Ectodermal cell (in vitro differentiated cells): ENCODE measurements around the gene MPDU1.

ENCODE experiments used
- H3K27ac ChIP-seq: 2 replicates; pipeline ENCODE4 v1.7.0; 2013; ENCODE audit warnings: mild to moderate bottlenecking, low read depth, low read length; ENCODE audit not compliant: insufficient read depth, poor library complexity, severe bottlenecking
- H3K27me3 ChIP-seq: 2 replicates; pipeline ENCODE4 v1.7.0; 2013; ENCODE audit warnings: mild to moderate bottlenecking, low read length; ENCODE audit not compliant: insufficient read depth, control insufficient read depth, poor library complexity, severe bottlenecking
- H3K36me3 ChIP-seq: one replicate; pipeline ENCODE4 v1.7.0; 2013; ENCODE audit warnings: low read length; ENCODE audit not compliant: control insufficient read depth, insufficient read depth
- H3K4me1 ChIP-seq: one replicate; pipeline ENCODE4 v1.7.0; 2013; ENCODE audit warnings: low read length; ENCODE audit not compliant: control insufficient read depth, insufficient read depth
- H3K4me3 ChIP-seq: 2 replicates; pipeline ENCODE4 v1.7.0; 2013; ENCODE audit warnings: low read depth, low read length, control low read depth; ENCODE audit not compliant: insufficient read depth
- H3K9me3 ChIP-seq: 2 replicates; pipeline ENCODE4 v1.7.0; 2013; ENCODE audit warnings: mild to moderate bottlenecking, low read length, moderate library complexity; ENCODE audit not compliant: control insufficient read depth
- WGBS, 2 experiments: methylation state at CpG; one replicate each; pipeline ENCODE4 v1.1.7; 2013; ENCODE audit warnings: missing lambda C conversion rate in 2 of 2; 5-methylcytosine and 5-hydroxymethylcytosine counted together

The MPDU1 gene

DNA sequence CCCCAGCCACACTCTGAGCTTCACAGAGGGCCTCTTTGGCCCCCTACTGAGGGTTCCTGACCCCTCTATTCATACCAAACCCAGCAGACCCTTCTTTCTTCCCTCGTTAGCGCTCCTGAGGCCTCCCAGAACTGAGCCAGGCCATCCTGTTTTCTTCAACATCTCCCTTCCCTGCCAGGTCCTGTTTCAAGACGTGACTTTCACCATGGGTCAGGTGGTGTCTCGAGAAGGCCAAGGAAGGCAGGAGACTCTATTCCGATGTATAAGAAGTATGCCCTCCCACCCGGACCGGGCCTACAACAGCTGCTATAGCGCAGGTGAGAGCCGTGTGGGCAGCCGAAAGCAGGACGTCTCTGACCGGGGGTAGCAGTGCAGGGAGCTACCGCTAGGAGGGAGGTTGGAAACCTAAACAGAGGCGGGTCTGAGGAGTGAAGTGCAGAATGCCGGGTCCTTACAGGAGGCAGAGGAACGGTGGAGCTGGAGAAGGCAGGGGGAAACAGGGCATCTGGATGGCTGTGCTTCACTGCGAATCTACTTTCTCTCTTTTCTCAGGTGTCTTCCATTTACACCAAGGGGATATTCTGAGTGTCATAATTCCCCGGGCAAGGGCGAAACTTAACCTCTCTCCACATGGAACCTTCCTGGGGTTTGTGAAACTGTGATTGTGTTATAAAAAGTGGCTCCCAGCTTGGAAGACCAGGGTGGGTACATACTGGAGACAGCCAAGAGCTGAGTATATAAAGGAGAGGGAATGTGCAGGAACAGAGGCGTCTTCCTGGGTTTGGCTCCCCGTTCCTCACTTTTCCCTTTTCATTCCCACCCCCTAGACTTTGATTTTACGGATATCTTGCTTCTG, 23.3 kb upstream of the MPDU1 start:
- Histone ChIP-seq H3K4me3 (peak overlapping the region; percentile 87), H3K27ac (peak overlapping the region; percentile 90)
- WGBS, 2 experiments: 29% methylated on average over 20 to 22 of the region's 22 CpGs

DNA sequence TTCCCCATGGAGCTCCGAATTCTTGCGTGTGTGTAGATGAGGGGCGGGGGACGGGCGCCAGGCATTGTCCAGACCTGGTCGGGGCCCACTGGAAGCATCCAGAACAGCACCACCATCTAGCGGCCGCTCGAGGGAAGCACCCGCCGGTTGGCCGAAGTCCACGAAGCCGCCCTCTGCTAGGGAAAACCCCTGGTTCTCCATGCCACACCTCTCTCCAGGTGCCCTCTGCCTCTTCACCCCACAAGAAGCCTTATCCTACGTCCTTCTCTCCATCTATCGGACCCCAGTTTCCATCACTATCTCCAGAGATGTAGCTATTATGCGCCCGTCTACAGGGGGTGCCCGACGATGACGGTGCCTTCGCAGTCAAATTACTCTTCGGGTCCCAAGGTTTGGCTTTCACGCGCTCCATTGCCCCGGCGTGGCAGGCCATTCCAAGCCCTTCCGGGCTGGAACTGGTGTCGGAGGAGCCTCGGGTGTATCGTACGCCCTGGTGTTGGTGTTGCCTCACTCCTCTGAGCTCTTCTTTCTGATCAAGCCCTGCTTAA, 22.6 kb upstream of the MPDU1 start:
- no peaks in the 10 kb centered on the region for H3K9me3 ChIP-seq
- H3K4me3 ChIP-seq: peak overlapping the region; percentile 87
- H3K4me1 ChIP-seq: peaks cover 30% of the 10 kb centered on the region
- no peaks in the 10 kb centered on the region for H3K27me3 ChIP-seq
- H3K27ac ChIP-seq: peak overlapping the region; percentile 90
- peaks cover 24% of the 10 kb centered on the region for H3K36me3 ChIP-seq
- 0 to 1% methylated on average over 32 of the region's 32 CpGs for WGBS, 2 experiments

More for the DNA sequence above, 23.3 kb upstream of the MPDU1 start:
- Histone ChIP-seq H3K4me1 (peaks cover 30% of the 10 kb centered on the region), H3K9me3 (no peaks in the 10 kb centered on the region), H3K27me3 (no peaks in the 10 kb centered on the region), H3K36me3 (peaks cover 19% of the 10 kb centered on the region)

DNA sequence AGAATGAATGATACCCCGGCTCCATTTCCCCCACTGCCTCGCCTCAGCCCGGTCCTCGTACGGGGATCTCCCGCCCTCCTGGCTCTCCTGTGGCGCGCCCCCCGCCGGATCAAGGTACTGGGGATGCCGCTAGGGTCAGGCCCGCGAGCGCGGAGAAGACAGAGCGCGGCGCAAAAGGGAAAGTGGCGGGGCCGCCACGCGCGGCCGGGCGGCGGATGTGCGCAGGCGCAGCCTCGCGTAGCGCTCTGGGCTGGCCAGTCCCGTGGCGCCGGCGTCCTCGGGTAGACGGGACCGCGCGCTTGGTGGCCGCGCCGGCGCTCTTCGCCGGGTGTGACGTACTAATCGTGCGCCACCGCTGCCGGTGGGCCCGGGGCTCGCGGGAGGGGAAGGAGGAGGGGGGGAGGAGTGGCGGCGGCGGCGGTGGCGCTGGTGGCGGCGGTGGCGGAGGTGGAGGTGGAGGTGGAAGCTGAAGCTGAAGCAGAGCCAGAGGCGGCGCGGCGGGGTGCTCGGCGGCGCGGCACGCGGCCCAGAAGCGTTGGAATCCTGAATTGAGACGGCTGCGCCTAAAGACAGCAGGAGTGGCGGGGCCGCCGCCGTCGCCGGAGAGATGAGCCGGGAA, 22.0 kb upstream of the MPDU1 start, which contains the start of gene SENP3:
SENP3 (plus strand) TSS at position 331 of the 619 bp plus-strand sequence. CDS start 1,158 bp downstream, outside the sequence.
- Histone ChIP-seq H3K9me3 (no peaks in the 10 kb centered on the region), H3K27me3 (no peaks in the 10 kb centered on the region), H3K36me3 (peaks cover 24% of the 10 kb centered on the region), H3K27ac (peak within 1 kb of the TSS; percentile 90), H3K4me1 (peaks cover 30% of the 10 kb centered on the region), H3K4me3 (peak within 1 kb of the TSS; percentile 87)
- 0 to 1% methylated on average over 82 of the region's 82 CpGs for WGBS, 2 experiments

DNA sequence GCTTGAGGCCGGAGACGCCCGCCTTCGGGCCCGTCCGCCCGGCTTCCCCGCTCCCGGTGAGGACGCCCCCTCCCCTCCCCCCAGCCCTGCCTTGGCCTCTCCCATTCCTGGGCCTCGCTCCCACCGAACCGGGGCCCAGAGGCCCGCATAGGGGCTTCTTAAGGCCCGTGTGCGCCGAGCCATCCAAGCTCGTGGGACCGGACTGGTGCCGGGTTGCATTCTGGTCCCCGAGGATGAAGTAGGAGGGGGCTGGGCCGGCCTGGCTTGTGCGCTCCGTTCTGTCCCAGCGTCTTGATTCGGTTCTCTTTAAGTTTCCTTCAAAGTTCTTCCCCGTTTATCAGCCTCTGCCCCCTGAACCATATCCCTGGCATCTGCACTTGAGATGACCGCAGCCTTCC, 21.4 kb upstream of the MPDU1 start:
- WGBS, 2 experiments: 1 to 2% methylated on average over 28 of the region's 28 CpGs
- peak overlapping the region; percentile 62 for H3K27ac ChIP-seq
- peak overlapping the region; percentile 87 for H3K4me3 ChIP-seq

DNA sequence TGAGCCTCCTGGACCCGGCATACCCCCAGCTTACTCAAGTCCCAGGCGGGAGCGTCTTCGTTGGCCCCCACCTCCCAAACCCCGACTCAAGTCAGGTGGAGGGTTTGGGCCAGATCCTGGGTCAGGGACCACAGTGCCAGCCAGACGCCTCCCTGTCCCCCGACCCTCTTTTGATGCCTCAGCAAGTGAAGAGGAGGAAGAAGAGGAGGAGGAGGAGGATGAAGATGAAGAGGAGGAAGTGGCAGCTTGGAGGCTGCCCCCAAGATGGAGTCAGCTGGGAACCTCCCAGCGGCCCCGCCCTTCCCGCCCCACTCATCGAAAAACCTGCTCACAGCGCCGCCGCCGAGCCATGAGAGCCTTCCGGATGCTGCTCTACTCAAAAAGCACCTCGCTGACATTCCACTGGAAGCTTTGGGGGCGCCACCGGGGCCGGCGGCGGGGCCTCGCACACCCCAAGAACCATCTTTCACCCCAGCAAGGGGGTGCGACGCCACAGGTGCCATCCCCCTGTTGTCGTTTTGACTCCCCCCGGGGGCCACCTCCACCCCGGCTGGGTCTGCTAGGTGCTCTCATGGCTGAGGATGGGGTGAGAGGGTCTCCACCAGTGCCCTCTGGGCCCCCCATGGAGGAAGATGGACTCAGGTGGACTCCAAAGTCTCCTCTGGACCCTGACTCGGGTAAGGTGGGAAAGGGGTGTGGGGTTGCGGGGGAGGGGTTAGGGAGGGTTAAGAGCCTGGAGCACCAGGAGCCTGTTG, 20.4 kb upstream of the MPDU1 start:
- peak overlapping the region; percentile 87 for H3K4me3 ChIP-seq
- no peak overlapping the region for H3K27ac ChIP-seq
- peaks cover 17% of the 10 kb centered on the region for H3K4me1 ChIP-seq
- 93 to 95% methylated on average over 30 of the region's 30 CpGs for WGBS, 2 experiments
- H3K36me3 ChIP-seq: peaks cover 28% of the 10 kb centered on the region
- H3K27me3 ChIP-seq: no peaks in the 10 kb centered on the region
- H3K9me3 ChIP-seq: no peaks in the 10 kb centered on the region

More for the DNA sequence above, 21.4 kb upstream of the MPDU1 start:
- Histone ChIP-seq H3K9me3 (no peaks in the 10 kb centered on the region), H3K27me3 (no peaks in the 10 kb centered on the region), H3K4me1 (peaks cover 27% of the 10 kb centered on the region), H3K36me3 (peaks cover 27% of the 10 kb centered on the region)

DNA sequence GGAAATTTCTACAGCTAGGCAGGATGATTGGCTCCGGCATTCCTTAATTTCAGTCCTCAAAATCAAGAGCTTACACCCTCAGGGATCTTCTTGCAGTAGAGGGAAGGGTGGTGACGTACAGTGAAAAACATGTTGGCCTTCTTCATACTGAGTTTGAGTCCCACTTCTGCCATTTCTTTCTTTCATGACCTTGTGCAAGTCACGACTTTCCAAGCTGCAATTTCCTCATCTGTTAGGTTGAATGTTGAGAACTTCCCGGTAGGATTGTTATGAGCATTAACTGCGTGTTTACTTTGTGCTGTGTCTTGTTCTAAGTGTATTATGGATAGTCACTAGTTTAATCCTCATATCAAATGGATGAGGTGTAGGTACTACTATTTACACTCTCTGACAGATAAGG, 14.1 kb upstream of the MPDU1 start:
- 94 to 97% methylated on average over 5 of the region's 5 CpGs for WGBS, 2 experiments
- Histone ChIP-seq H3K36me3 (peaks cover 41% of the 10 kb centered on the region), H3K9me3 (no peaks in the 10 kb centered on the region), H3K27me3 (no peaks in the 10 kb centered on the region), H3K4me3 (no peak overlapping the region), H3K4me1 (peaks cover 11% of the 10 kb centered on the region), H3K27ac (no peak overlapping the region)

DNA sequence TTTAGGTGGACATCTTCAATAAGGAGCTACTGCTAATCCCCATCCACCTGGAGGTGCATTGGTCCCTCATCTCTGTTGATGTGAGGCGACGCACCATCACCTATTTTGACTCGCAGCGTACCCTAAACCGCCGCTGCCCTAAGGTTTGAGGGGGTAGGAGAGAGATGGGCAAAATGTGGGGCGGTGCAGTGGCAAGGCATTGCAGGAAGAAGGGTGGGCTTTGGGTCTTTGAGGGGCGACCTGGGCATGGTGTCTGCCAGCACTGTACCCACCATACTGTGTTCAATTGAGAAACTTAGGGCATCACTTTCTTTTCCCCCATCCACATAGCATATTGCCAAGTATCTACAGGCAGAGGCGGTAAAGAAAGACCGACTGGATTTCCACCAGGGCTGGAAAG, 13.3 kb upstream of the MPDU1 start:
- no peaks in the 10 kb centered on the region for H3K9me3 ChIP-seq
- H3K36me3 ChIP-seq: peaks cover 43% of the 10 kb centered on the region
- no peak overlapping the region for H3K27ac ChIP-seq
- no peaks in the 10 kb centered on the region for H3K27me3 ChIP-seq
- 96 to 97% methylated on average over 10 of the region's 10 CpGs for WGBS, 2 experiments
- no peak overlapping the region for H3K4me3 ChIP-seq
- H3K4me1 ChIP-seq: peaks cover 16% of the 10 kb centered on the region

DNA sequence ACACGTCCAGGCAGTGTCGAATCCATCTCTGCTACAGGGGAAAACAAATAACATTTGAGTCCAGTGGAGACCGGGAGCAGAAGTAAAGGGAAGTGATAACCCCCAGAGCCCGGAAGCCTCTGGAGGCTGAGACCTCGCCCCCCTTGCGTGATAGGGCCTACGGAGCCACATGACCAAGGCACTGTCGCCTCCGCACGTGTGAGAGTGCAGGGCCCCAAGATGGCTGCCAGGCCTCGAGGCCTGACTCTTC, 11.4 kb upstream of the MPDU1 start:
- H3K4me1 ChIP-seq: peaks cover 16% of the 10 kb centered on the region
- 1% methylated on average over 11 of the region's 11 CpGs for WGBS, 2 experiments
- no peaks in the 10 kb centered on the region for H3K9me3 ChIP-seq
- H3K27me3 ChIP-seq: no peaks in the 10 kb centered on the region
- H3K27ac ChIP-seq: peak overlapping the region; percentile 88
- peak overlapping the region; percentile 97 for H3K4me3 ChIP-seq
- peaks cover 53% of the 10 kb centered on the region for H3K36me3 ChIP-seq

DNA sequence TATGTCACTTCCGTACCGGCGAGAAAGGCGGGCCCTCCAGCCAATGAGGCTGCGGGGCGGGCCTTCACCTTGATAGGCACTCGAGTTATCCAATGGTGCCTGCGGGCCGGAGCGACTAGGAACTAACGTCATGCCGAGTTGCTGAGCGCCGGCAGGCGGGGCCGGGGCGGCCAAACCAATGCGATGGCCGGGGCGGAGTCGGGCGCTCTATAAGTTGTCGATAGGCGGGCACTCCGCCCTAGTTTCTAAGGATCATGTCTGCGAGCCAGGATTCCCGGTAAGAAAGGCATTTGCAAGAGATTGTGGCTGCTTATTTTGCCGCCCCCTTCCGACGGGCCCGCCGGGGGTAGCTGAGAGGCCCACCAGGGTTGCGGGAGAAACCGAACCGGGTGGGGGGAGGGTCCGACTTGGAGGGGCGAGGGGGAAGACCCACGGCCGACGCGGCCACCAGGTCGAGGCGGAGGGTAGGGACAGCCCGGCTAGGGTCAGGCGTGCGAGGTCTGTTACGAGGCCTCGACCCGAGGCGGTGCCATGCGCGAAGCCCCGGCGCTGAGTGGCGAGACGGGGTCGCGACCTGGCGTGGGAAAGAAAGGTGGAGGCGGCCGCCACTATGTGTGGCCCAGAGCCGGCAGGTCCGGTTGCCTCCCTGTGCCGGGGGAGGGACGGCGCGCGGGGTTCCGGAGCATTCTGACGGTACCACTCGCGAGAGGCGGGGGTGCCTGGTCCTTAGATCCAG, 10.9 kb upstream of the MPDU1 start:
- no peaks in the 10 kb centered on the region for H3K27me3 ChIP-seq
- peak overlapping the region; percentile 92 for H3K27ac ChIP-seq
- H3K9me3 ChIP-seq: no peaks in the 10 kb centered on the region
- peaks cover 16% of the 10 kb centered on the region for H3K4me1 ChIP-seq
- peaks cover 57% of the 10 kb centered on the region for H3K36me3 ChIP-seq
- 0 to 1% methylated on average over 73 of the region's 73 CpGs for WGBS, 2 experiments
- H3K4me3 ChIP-seq: peak overlapping the region; percentile 97
